ENCODE data around the gene ARCN1.

DNA sequence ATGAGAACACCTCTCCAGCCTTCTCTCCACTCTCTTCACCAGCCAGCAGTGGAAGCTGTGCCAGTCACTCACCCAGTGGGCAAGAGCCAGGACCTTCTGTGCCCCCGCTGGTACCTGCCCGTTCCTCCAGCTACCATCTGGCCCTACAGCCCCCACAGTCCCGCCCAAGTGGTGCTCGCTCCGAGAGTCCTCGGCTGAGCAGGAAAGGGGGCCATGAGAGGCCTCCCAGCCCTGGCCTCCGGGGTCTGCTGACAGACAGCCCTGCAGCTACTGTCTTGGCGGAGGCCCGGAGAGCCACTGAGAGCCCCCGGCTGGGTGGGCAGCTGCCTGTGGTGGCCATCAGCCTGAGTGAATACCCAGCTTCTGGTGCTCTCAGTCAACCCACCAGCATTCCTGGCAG, 55.4 kb downstream of the ARCN1 start:
- TF ChIP-seq POLR2A (IDR thresholded peaks at IDR 0.05): no peak
- TF ChIP-seq, protein P1, sequence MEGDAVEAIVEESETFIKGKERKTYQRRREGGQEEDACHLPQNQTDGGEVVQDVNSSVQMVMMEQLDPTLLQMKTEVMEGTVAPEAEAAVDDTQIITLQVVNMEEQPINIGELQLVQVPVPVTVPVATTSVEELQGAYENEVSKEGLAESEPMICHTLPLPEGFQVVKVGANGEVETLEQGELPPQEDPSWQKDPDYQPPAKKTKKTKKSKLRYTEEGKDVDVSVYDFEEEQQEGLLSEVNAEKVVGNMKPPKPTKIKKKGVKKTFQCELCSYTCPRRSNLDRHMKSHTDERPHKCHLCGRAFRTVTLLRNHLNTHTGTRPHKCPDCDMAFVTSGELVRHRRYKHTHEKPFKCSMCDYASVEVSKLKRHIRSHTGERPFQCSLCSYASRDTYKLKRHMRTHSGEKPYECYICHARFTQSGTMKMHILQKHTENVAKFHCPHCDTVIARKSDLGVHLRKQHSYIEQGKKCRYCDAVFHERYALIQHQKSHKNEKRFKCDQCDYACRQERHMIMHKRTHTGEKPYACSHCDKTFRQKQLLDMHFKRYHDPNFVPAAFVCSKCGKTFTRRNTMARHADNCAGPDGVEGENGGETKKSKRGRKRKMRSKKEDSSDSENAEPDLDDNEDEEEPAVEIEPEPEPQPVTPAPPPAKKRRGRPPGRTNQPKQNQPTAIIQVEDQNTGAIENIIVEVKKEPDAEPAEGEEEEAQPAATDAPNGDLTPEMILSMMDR (IDR thresholded peaks at IDR 0.05): no peak
